Stomach (tissue), 4 donors: Measurements from ENCODE around the gene CNOT6L.

ENCODE experiments used
- CTCF ChIP-seq, 7 experiments: fragments of 450-650 bp in 4 of 7; fragments of 200-600 bp in 3 of 7; sonication (generic) in 3 of 7; IDR thresholded peaks; one replicate each; pipeline ENCODE4 v1.5.1; 2016 to 2019; ENCODE audit warnings: antibody characterized with exemption in 7 of 7, control low read depth in 2 of 7, mild to moderate bottlenecking in 1 of 7
- EP300 ChIP-seq: sonication (generic); formaldehyde crosslinking; IDR thresholded peaks from one replicate; pipeline ENCODE4 v1.6.1; 2017; ENCODE audit warnings: antibody characterized with exemption

GRCh38 chr4:77800077-77800476 is 19.1 kb downstream of the CNOT6L start:
- no peak for TF ChIP-seq CTCF (IDR thresholded peaks at IDR 0.05)
- TF ChIP-seq EP300, result no peak
